ENCODE results near the gene EN1. TPM values are rescaled to one million over a fixed set of nuclear protein-coding genes. Genes with fewer than 3 reads are reported as not detected.

EN1 gene
- total RNA-seq = not detected

DNA sequence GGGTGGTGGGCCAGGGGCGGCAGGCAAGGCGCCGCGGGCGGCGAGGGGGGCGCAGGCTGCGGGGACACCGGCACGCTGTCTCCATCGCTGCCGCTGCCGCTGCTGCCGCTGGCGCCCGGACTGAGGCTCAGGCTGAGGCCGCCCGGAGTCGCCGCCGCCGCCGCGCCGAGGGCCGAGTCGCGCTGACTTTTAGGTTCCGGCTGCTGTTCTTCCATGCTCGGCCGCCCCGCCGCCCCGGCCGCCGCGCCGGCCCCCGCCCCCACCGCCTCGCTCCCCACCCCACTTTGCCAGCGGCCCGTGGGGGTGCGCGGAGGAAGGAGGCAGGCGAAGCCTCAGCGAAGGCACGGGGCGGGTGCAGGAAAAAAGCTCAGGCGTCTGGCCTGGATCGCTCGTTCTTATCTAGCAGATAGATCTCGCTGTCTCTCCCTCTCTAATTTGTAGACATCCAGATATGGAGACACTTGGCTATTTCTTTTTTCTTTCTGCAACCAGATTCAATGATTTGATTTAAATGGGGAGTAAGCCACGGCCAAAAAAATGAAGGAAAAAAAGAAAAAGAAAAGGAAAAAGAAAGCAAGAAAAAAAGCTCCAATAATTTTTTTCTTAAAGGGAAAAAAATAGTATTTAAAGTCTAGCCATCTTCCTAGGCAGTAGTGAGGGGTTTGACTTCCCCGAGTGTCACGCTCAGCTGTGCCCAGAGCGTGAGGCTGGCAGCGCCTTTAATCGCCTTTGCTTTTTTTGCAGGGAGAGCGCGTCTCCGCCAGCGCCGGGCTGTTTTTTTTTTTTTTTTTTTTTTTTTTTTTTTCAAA is at the start of gene EN1:
Gene EN1, minus strand, starts transcription at position 696 of the 809 bp plus-strand sequence. Its CDS starts 481 bp downstream, at position 215.
- H3K36me3 Mint-ChIP-seq = peaks cover 8% of the 10 kb centered on the region
- no peak within 1 kb of the TSS for H3K4me3 Mint-ChIP-seq
- DNase-seq (peak; percentile 36), ATAC-seq (ENCODE audit: low read depth) (no peak)
- peak within 1 kb of the TSS; percentile 67 for H3K27ac Mint-ChIP-seq
- H3K4me1 Mint-ChIP-seq = peaks cover 8% of the 10 kb centered on the region
- H3K9me3 Mint-ChIP-seq = peaks cover 3% of the 10 kb centered on the region
- POLR2A ChIA-PET = no interaction called here
- peaks cover 85% of the 10 kb centered on the region for H3K27me3 Mint-ChIP-seq

DNA sequence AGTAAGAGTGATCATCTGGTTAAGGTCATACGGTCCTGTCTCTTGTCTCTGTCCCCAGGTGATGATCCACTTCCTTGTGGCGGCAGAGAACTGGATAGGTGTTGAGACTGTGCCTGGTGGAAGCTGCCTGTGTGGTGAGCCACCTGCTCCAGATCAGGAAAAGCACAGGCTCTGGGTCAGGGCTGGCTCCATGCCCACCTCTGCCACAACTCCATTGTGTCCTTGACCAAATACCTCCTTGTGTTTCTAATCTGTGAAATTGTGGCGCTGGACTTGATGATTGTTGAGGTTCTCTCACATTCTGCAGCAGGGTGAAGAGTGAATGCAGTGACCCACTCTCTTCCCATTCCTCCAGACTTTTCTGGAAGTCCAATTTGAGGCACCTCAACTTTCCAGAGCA is 45.7 kb upstream of the EN1 start:
- no peaks in the 10 kb centered on the region for H3K36me3 Mint-ChIP-seq
- H3K9me3 Mint-ChIP-seq = no peaks in the 10 kb centered on the region
- no peaks in the 10 kb centered on the region for H3K4me1 Mint-ChIP-seq
- DNase-seq (no peak), ATAC-seq (ENCODE audit: low read depth) (no peak)
- no peaks in the 10 kb centered on the region for H3K27me3 Mint-ChIP-seq
- H3K4me3 Mint-ChIP-seq = no peak overlapping the region
- POLR2A ChIA-PET = no interaction called here
- H3K27ac Mint-ChIP-seq = no peak overlapping the region

DNA sequence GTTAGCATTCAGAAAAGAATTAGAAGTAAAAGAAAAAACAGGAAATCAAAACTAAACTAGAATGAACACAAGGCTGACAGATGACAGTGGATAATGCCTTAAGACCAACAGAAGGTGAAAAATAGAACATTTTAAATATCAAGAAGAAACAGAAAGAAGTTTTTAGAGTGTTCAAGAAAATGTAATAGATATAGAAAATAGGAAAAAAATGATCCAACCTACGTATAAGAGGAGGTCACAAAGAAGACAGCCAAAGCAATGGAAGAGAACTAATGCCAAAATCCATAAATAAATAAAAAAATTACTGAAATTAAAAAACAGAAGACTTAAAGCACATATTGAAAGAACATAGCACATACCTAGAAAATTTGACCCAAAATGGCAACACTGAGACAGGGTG is 42.5 kb upstream of the EN1 start:
- Mint-ChIP-seq H3K4me1 (no peaks in the 10 kb centered on the region), H3K9me3 (no peaks in the 10 kb centered on the region), H3K4me3 (no peak overlapping the region), H3K27me3 (no peaks in the 10 kb centered on the region), H3K36me3 (no peaks in the 10 kb centered on the region), H3K27ac (no peak overlapping the region)
- DNase-seq = no peak
- ATAC-seq (ENCODE audit: low read depth) = no peak
- POLR2A ChIA-PET = no interaction called here

DNA sequence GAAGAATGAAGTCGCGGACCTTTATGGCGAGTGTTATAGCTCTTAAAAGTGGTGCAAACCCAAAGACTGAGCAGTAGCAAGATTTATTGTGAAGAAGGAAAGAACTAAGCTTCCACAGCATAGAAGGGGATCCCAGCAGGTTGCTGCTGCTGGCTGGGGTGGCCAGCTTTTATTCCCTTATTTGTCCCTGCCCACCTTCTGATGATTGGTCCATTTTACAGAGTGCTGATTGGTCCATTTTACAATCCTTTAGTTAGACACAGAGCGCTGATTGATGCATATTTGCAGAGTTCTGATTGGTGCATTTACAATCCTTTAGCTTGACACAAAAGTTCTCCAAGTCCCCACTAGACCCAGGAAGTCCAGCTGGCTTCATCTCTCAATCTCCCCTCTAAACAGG is 36.3 kb upstream of the EN1 start:
- peaks cover 15% of the 10 kb centered on the region for H3K4me1 Mint-ChIP-seq
- ATAC-seq (ENCODE audit: low read depth) (no peak), DNase-seq (no peak)
- POLR2A ChIA-PET = no interaction called here
- H3K4me3 Mint-ChIP-seq = no peak overlapping the region
- no peak overlapping the region for H3K27ac Mint-ChIP-seq
- H3K36me3 Mint-ChIP-seq = no peaks in the 10 kb centered on the region
- H3K27me3 Mint-ChIP-seq = peaks cover 5% of the 10 kb centered on the region
- H3K9me3 Mint-ChIP-seq = no peaks in the 10 kb centered on the region

DNA sequence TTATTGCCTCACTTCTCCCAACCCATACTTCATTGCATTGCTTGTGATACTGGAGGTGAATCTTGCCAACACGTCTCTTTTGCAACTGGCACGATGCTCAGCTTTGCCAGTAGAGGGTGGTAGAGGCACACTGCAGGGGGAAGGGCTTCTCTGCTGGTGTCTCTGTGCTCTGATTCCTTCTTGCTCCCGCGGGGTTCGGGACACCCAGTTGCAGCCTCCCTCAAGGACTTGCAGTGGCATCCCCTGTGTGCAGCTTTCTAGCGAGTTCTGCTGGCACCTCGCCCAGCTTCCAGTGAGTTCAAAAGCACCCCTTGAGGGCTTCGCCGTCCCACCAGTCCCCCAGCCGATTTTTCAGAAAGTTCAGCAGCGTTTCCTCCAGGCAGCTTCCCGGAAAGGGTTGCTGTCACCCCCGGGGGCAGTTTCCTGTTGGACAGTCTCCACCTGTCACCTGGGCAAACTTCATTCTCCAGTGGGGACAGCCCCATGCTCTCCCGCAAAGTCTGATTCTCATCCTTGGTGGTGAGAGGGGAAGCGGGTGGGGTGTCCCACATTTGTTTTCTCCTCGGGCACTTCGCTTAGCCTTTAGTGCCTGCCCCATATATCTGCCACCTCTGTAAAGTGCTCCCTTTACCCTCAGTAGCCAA is 35.4 kb upstream of the EN1 start:
- ATAC-seq (ENCODE audit: low read depth) = peak; percentile 78
- Mint-ChIP-seq H3K9me3 (no peaks in the 10 kb centered on the region), H3K27ac (peak overlapping the region; percentile 64), H3K4me3 (peak overlapping the region; percentile 80), H3K4me1 (peaks cover 15% of the 10 kb centered on the region), H3K36me3 (no peaks in the 10 kb centered on the region), H3K27me3 (peaks cover 5% of the 10 kb centered on the region)
- POLR2A ChIA-PET = no interaction called here
- peak; percentile 64 for DNase-seq

DNA sequence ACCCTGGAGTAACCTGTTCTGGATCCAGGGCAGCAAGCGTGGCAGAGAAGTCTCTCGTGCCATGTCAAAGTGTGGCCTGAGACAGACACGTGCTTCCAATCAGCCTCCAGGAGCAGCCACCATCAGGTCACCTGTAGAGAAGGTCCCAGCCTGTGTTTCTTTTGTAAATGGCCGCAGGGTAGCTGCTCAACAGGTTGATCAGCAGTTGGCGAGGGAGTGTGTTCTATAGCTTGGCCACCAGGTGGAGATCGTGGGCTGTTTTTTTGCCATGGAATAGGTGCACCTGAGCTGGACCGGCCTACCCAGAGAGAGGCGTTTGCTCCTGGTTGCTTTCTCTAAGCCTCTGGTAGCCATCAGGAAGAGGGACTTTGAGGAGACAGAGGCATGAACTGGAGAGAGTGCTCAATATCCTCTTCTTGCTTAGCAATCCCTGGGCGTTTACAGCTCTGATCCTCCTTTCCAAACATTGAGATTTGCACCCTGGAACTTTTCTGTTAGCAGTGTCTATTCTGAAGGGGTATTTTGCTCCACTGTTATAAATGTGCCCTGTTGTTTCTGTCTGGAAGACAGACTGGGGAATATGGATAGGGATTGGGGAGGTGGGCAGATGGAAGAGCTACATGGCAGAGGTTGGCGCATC is 34.2 kb upstream of the EN1 start:
- no peak overlapping the region for H3K4me3 Mint-ChIP-seq
- POLR2A ChIA-PET = no interaction called here
- H3K36me3 Mint-ChIP-seq = no peaks in the 10 kb centered on the region
- H3K9me3 Mint-ChIP-seq = no peaks in the 10 kb centered on the region
- no peak overlapping the region for H3K27ac Mint-ChIP-seq
- DNase-seq = peak; percentile 68
- ATAC-seq (ENCODE audit: low read depth) = peak; percentile 76
- peaks cover 15% of the 10 kb centered on the region for H3K4me1 Mint-ChIP-seq
- H3K27me3 Mint-ChIP-seq = peaks cover 9% of the 10 kb centered on the region

DNA sequence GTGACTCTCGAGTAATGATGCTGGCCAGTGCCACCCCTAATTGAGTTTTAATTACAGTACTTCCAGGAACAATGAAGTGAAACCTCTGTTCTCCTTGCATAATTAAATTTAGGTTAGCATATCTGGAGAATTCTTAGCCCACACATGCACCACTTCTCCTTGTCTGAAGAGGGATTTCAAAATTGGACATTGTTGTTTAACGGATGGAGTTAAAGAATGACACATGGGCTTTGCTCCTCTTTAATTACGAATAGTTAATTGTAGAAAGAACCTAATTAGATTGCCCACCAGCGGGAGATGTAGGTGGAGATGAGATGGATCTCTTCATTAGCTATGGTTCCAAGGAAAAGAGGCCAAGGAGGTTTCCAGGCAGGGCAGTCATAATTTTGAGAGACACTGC is 33.1 kb upstream of the EN1 start:
- ATAC-seq (ENCODE audit: low read depth) (no peak), DNase-seq (no peak)
- Mint-ChIP-seq H3K4me1 (peaks cover 15% of the 10 kb centered on the region), H3K27ac (no peak overlapping the region), H3K36me3 (no peaks in the 10 kb centered on the region), H3K4me3 (no peak overlapping the region), H3K27me3 (peaks cover 14% of the 10 kb centered on the region), H3K9me3 (no peaks in the 10 kb centered on the region)
- POLR2A ChIA-PET = no interaction called here

DNA sequence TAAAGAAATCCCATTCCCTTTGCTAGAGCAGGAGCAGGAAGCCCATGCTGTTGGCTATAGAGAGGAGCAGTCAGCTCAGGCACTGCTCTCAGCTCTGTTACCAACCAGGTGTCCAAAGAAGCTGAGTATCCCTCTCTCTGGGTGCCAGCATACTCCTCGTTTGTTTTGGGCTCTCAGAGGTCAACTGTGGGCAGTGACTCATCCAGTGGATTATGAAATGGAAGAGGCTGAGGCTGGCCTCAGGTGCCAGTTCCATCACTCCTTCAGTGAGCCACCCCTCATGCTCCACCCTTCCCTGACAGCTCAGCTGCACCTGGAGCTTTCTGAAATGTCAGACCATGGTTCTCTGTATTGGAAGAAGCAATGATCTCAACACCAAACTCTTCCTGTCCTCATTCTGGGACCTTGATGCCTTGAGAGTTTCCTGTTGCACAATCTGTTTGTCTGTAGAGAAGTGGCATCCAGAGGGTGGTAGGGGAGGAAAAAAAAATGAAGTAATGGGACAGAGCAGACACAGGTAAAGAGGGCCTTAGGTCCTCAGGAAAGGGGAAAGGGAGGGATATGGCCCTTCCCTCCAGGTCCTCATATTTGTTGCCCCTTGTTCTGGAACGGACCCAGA is 31.2 kb upstream of the EN1 start:
- ATAC-seq (ENCODE audit: low read depth) = no peak
- no peak overlapping the region for H3K4me3 Mint-ChIP-seq

DNA sequence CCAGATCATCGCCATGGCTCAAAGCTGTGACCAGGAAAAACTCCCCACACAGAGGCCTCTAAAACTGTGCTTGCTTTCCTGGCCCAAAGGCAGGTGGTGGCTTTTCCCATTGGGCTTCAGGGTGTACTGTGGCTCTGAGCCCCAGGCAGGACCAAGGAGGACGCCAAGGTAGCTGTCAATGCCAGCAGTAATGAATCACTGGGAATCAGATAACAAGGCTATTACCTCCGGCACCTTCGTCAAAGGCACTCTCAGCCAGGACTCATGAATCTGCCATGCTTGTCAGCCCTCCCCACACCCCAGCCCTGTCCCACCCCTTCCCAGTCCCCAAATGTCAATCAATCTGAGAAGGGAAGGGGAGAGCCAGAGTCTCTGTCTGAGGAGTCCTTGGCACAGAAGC is 27.9 kb upstream of the EN1 start:
- ATAC-seq (ENCODE audit: low read depth) (no peak), DNase-seq (no peak)
- H3K4me3 Mint-ChIP-seq = no peak overlapping the region
- no peaks in the 10 kb centered on the region for H3K9me3 Mint-ChIP-seq
- no peaks in the 10 kb centered on the region for H3K4me1 Mint-ChIP-seq
- H3K27ac Mint-ChIP-seq = no peak overlapping the region
- H3K36me3 Mint-ChIP-seq = no peaks in the 10 kb centered on the region
- POLR2A ChIA-PET = no interaction called here
- H3K27me3 Mint-ChIP-seq = peaks cover 12% of the 10 kb centered on the region

More for the DNA sequence above, 31.2 kb upstream of the EN1 start:
- DNase-seq = no peak
- Mint-ChIP-seq H3K4me1 (peaks cover 15% of the 10 kb centered on the region), H3K36me3 (no peaks in the 10 kb centered on the region), H3K27ac (no peak overlapping the region), H3K27me3 (peaks cover 14% of the 10 kb centered on the region), H3K9me3 (no peaks in the 10 kb centered on the region)
- POLR2A ChIA-PET = no interaction called here

DNA sequence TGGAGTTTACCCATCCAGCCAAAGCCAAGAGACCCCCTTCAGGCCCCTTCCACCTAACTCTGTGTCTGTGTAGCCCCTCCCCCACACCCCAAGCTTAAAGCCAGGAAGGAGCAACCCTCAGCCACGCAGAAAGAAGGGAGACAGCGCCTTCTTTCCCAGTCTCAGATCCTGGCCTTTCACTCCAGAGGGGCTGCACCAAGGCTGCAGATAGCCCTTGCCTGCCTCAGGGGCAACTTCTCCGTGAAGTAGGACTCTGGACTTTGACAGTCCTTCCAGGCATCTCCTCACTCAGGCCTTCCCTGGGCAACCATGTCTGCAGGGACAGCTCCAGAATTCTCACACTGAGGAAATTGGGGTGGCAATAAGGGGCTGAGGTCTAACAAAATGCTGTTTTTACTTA is 26.9 kb upstream of the EN1 start:
- no peaks in the 10 kb centered on the region for H3K9me3 Mint-ChIP-seq
- H3K36me3 Mint-ChIP-seq = no peaks in the 10 kb centered on the region
- H3K4me1 Mint-ChIP-seq = no peaks in the 10 kb centered on the region
- no peak for ATAC-seq (ENCODE audit: low read depth)
- no peak overlapping the region for H3K4me3 Mint-ChIP-seq
- POLR2A ChIA-PET = no interaction called here
- H3K27ac Mint-ChIP-seq = no peak overlapping the region
- no peak for DNase-seq
- H3K27me3 Mint-ChIP-seq = peaks cover 19% of the 10 kb centered on the region

DNA sequence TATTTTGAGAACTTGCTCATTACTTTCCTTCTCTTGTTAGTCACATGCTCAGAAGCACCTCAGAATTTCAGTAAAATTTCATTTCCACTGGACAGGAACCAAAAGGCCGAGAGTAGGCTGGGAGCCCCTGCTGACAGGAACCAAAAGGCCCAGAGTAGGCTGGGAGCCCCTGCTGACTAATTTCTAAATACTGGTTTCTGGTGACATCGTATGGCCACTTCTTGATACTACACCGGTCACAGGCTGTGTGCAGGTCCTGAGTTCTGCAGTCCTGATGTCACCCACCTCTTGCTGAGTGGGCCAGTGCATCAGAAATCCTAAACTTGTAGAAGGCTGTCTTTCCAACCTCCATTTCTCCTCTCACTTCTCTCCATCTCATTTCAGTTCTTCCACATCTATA is 17.7 kb upstream of the EN1 start:
- Mint-ChIP-seq H3K36me3 (no peaks in the 10 kb centered on the region), H3K4me3 (no peak overlapping the region), H3K27me3 (peaks cover 35% of the 10 kb centered on the region), H3K4me1 (no peaks in the 10 kb centered on the region), H3K27ac (no peak overlapping the region), H3K9me3 (no peaks in the 10 kb centered on the region)
- DNase-seq = no peak
- peak; percentile 66 for ATAC-seq (ENCODE audit: low read depth)
- POLR2A ChIA-PET = no interaction called here

DNA sequence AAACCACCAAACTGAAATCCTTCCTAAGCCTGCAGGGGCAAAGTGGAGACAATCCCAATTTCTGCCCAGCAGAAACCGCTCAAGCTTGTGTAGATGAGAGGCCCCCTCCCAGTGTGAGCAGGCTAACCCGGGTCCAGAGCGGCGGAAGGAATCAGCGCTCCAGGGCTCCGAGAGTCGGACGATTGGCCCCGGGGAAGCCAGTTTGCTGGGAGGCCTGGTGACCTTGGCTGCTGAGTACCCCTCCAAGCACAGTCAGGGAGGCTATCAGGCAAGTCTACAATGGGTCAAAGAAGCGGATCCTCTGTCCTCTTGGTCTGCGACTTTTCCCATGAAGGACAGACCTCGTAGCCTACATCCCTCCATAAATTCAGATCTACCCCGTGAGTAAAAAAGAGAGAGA is 16.8 kb upstream of the EN1 start:
- H3K27me3 Mint-ChIP-seq = peaks cover 38% of the 10 kb centered on the region
- no peaks in the 10 kb centered on the region for H3K4me1 Mint-ChIP-seq

DNA sequence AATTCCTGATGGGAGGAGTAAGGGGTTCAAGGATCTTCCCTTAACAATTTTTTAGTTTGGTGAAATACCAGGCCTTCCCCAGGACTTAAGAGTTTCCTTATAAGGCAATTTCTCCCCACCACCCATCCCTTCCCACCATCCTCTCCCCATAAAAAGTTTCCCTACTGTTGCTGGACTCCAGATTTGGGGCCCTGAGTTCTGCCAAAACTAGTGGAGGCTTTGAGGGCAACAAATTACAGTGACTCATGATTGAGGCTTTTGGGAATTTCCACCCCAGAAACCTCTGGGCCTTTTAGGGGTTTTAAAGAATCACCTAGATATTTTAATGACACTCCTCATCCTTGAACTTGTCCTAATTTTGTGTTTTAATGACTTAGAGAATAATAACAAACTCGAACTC is 14.3 kb upstream of the EN1 start:
- Mint-ChIP-seq H3K27me3 (peaks cover 59% of the 10 kb centered on the region), H3K36me3 (no peaks in the 10 kb centered on the region)

More for the DNA sequence above, 16.8 kb upstream of the EN1 start:
- DNase-seq (no peak), ATAC-seq (ENCODE audit: low read depth) (no peak)
- Mint-ChIP-seq H3K9me3 (no peaks in the 10 kb centered on the region), H3K36me3 (no peaks in the 10 kb centered on the region), H3K27ac (no peak overlapping the region), H3K4me3 (no peak overlapping the region)
- POLR2A ChIA-PET = no interaction called here

More for the DNA sequence above, 14.3 kb upstream of the EN1 start:
- ATAC-seq (ENCODE audit: low read depth) = no peak
- POLR2A ChIA-PET = no interaction called here
- Mint-ChIP-seq H3K27ac (no peak overlapping the region), H3K4me3 (no peak overlapping the region), H3K4me1 (peaks cover 3% of the 10 kb centered on the region), H3K9me3 (no peaks in the 10 kb centered on the region)
- no peak for DNase-seq

All from activated naive CD8-positive, alpha-beta T cell treated with anti-CD3 and anti-CD28 coated beads, Interleukin-2, amount 10 ng/mL, durations not matched to agents 7 days and 5 days (primary cell).